Erythroblast (primary cell): ENCODE results near the gene GNS.

Source experiments
- GATA1 ChIP-seq: IDR thresholded peaks from 2 replicates; pipeline ENCODE4 v1.6.1; 2011; ENCODE audit warnings: low read depth, mild to moderate bottlenecking, control low read depth, low read length, moderate library complexity
- POLR2A ChIP-seq: IDR thresholded peaks from 2 replicates; pipeline ENCODE4 v1.6.1; 2011; ENCODE audit warnings: mild to moderate bottlenecking, low read length

DNA sequence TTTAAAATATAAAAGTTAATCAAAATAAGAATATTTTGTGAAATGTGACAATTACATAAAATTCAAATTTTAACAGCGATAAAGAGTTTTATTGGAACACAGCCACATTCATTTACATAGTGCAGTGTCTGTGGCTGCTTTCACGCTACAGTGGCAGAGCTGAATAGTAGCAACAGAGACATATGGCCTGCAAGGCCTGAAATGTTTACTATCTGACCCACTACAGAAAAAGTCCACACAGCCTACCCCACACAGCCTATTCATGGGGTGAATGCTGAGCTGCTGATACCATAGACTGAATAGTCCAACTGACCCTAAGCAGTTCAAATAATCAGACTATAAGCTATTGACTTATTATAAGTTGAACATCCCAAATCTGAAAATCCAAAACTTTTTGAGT lies 13.2 kb downstream of the GNS start:
- TF ChIP-seq POLR2A (no peak), GATA1 (no peak)
